ES-I3 (cell line): Measurements from ENCODE around the gene EN1.

ENCODE experiments used
- H3K36me3 ChIP-seq: 2 replicates; pipeline ENCODE4 v1.6.1; 2013; ENCODE audit warnings: mild to moderate bottlenecking, low read length, control low read depth, moderate library complexity; ENCODE audit not compliant: insufficient read depth
- H3K4me1 ChIP-seq: 2 replicates; pipeline ENCODE4 v1.6.1; 2013; ENCODE audit warnings: mild to moderate bottlenecking, control low read depth, low read length; ENCODE audit not compliant: insufficient read depth
- H3K9ac ChIP-seq: 2 replicates; pipeline ENCODE4 v1.6.1; 2013; ENCODE audit warnings: low read depth, mild to moderate bottlenecking, low read length, moderate library complexity
- H3K9me3 ChIP-seq: 2 replicates; pipeline ENCODE4 v1.6.1; 2013; ENCODE audit warnings: mild to moderate bottlenecking, low read length, moderate library complexity; ENCODE audit not compliant: control insufficient read depth, insufficient read depth

Gene EN1

GRCh38 chr2:118851650-118852049, 4.2 kb upstream of the EN1 start:
- peaks cover 14% of the 10 kb centered on the region for H3K4me1 ChIP-seq
- H3K9ac ChIP-seq: no peak overlapping the region
- H3K36me3 ChIP-seq: no peaks in the 10 kb centered on the region
- H3K9me3 ChIP-seq: no peaks in the 10 kb centered on the region

- peaks cover 15% of the 10 kb centered on the region for H3K4me1 ChIP-seq
- no peaks in the 10 kb centered on the region for H3K36me3 ChIP-seq
- H3K9me3 ChIP-seq: no peaks in the 10 kb centered on the region
- no peak overlapping the region for H3K9ac ChIP-seq
Measured at GRCh38 chr2:118850901-118851415, 3.5 kb upstream of the EN1 start.

GRCh38 chr2:118850168-118850900, 2.9 kb upstream of the EN1 start:
- peaks cover 20% of the 10 kb centered on the region for H3K4me1 ChIP-seq
- H3K36me3 ChIP-seq: no peaks in the 10 kb centered on the region
- no peaks in the 10 kb centered on the region for H3K9me3 ChIP-seq
- no peak overlapping the region; the same call in 1 of the 2 replicates for H3K9ac ChIP-seq

GRCh38 chr2:118849226-118850167, 2.0 kb upstream of the EN1 start:
- no peak overlapping the region; the same call in 1 of the 2 replicates for H3K9ac ChIP-seq
- no peaks in the 10 kb centered on the region for H3K9me3 ChIP-seq
- H3K4me1 ChIP-seq: peaks cover 20% of the 10 kb centered on the region
- no peaks in the 10 kb centered on the region for H3K36me3 ChIP-seq

- Histone ChIP-seq H3K9me3 (no peaks in the 10 kb centered on the region), H3K9ac (peak overlapping the region; percentile 41; the same call in 1 of the 2 replicates), H3K4me1 (peaks cover 20% of the 10 kb centered on the region), H3K36me3 (no peaks in the 10 kb centered on the region)
Measured at GRCh38 chr2:118848381-118849225, 1.2 kb upstream of the EN1 start.

- Histone ChIP-seq H3K4me1 (peaks cover 20% of the 10 kb centered on the region), H3K9ac (peak overlapping the region; percentile 41; the same call in 1 of the 2 replicates), H3K9me3 (no peaks in the 10 kb centered on the region), H3K36me3 (no peaks in the 10 kb centered on the region)
Measured at GRCh38 chr2:118847762-118848172, 319 bp upstream of the EN1 start.

- no peaks in the 10 kb centered on the region for H3K36me3 ChIP-seq
- no peak overlapping the region for H3K9ac ChIP-seq
- peaks cover 17% of the 10 kb centered on the region for H3K4me1 ChIP-seq
- no peaks in the 10 kb centered on the region for H3K9me3 ChIP-seq
Measured at GRCh38 chr2:118846442-118846952, 951 bp downstream of the EN1 start.

- peak overlapping the region; percentile 3; the same call in 1 of the 2 replicates for H3K9ac ChIP-seq
- peaks cover 17% of the 10 kb centered on the region; the same call in 1 of the 2 replicates for H3K4me1 ChIP-seq
- H3K36me3 ChIP-seq: no peaks in the 10 kb centered on the region
- no peaks in the 10 kb centered on the region for H3K9me3 ChIP-seq
Measured at GRCh38 chr2:118845522-118846441, 1.7 kb downstream of the EN1 start.

- Histone ChIP-seq H3K9ac (no peak overlapping the region), H3K4me1 (peaks cover 11% of the 10 kb centered on the region; the same call in 1 of the 2 replicates), H3K36me3 (no peaks in the 10 kb centered on the region), H3K9me3 (no peaks in the 10 kb centered on the region)
Measured at GRCh38 chr2:118845005-118845521, 2.4 kb downstream of the EN1 start.

GRCh38 chr2:118844261-118845004, 3.0 kb downstream of the EN1 start:
- no peaks in the 10 kb centered on the region for H3K9me3 ChIP-seq
- H3K9ac ChIP-seq: no peak overlapping the region
- no peaks in the 10 kb centered on the region for H3K36me3 ChIP-seq
- H3K4me1 ChIP-seq: peaks cover 6% of the 10 kb centered on the region; the same call in 1 of the 2 replicates

- peaks cover 6% of the 10 kb centered on the region; the same call in 1 of the 2 replicates for H3K4me1 ChIP-seq
- no peaks in the 10 kb centered on the region for H3K9me3 ChIP-seq
- no peaks in the 10 kb centered on the region for H3K36me3 ChIP-seq
- H3K9ac ChIP-seq: no peak overlapping the region
Measured at GRCh38 chr2:118843483-118844132, 3.8 kb downstream of the EN1 start.
